NCI-H2196 (cell line): ENCODE data around the gene ASB7.
"Not testable (repeated sequence)": the region's sequence is repeated elsewhere in the genome, so short reads cannot be mapped to it uniquely, and the experiment has no call there.

Experiments used
- DNase-seq: peaks from one replicate; lab custom pipeline; 2025; ENCODE audit not compliant: unreplicated experiment; lab: John Stamatoyannopoulos, UW

The ASB7 gene

DNA sequence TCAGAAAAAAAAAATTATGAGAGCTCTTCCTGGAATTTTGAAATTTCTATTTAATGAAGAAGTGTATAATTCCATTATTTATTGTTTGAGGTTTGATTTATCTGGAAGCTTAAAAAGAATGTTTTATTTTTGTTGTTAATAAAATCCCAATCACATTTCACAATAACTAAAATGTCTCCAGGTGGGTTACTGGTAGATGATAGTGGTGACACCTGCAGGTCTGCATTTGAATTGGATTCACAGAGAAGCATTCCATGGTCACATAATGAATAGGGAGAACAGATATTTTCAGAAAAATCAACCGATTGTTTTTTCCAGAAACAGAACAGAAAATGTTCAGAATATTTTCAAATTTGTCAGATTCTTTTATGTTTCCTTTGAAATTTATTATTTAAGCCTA, 48.3 kb downstream of the ASB7 start:
- DNase-seq = no peak

DNA sequence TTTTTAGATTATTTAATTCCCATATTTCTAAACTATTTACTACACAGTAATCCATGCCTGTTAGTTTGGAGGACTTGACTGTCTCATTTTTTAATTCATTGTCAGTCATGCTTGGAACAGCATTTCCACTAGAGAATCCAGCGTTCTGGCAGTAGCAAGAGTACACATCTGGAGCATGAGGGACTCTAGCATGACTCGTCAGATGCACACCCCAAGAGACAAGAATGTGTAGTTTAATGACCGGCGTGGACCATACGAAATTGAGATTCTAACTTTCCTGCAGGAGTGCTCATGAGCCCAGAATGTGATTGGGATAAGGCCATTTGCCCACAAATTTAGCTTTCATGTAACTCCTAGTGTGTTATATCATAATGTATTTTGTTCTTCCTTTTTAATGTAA, 48.9 kb downstream of the ASB7 start:
- DNase-seq = no peak

DNA sequence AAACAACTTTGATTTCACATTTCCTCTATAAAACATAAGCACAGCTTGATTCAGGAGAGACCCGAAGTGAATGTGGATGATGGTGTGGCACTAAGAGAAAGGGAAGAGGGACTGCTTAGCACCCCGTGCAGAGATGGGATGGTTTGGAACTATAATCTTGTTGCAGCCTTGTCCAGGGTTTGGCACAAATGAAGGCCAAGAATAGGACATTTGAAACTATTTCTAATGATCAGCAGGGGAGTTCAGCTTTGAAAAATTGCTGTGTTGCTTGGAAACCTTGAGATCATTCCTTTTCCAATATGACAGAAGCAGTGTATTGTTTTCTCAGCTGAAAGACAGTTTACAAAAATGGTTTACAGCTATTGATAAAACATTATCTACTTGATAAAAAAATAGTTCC, 49.7 kb downstream of the ASB7 start:
- no peak for DNase-seq

DNA sequence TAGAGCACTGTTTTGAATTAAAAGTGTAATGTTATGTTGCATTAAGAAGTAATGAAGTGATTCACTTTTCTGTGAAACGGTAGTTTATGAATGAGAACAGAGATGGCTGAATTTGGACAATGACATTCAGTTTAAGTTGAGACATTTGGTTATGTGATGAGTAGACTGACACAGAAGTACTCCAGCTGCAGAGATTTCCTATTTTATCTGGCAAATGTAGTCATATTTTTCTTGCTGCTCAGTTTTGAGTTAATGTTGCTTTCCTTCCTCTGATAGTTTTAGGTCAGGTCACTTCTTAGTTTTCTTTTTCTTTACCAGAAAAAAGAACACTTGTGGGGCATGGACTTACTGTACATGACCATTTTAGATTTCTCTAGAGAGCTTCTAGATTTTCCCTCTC, 51.2 kb downstream of the ASB7 start:
- DNase-seq = no peak

DNA sequence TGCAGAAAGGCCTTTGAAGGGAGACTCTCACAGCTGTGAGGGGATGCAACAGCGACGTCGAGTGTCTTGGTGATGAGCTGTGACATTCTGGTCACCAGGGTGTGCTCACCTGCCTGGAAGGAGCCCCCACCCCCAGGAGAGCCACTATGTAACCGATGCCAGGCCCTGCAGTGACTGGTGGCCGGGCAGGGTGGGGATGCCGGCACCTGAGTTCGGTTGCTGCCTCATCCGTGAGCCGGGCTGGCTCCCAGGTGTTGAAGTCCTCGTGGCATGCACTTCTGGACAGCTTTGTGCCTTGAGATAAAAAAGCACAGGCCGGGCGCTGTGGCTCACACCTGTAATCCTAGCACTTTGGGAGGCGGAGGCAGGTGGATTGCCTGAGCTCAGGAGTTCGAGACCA, 56.5 kb downstream of the ASB7 start:
- DNase-seq = no peak

DNA sequence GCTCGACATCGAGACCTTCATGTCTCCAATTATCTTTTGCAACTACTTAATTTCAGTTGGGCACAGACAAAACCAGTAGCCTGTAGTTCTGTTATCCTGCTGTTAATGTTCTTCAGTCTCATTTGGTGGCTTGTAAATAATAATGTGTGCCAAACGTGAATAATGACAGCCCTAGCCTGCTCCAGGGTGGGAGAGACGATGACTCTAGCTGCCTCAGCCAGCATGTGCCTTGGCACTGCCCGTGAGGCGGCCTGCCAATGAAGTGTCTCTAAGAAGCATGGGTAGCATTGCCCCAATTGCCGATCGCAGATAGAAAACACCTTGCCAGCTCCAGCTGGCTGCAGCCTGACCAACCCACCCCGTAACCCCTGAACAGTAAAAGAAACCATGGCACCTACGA, 58.8 kb downstream of the ASB7 start:
- DNase-seq = no peak

DNA sequence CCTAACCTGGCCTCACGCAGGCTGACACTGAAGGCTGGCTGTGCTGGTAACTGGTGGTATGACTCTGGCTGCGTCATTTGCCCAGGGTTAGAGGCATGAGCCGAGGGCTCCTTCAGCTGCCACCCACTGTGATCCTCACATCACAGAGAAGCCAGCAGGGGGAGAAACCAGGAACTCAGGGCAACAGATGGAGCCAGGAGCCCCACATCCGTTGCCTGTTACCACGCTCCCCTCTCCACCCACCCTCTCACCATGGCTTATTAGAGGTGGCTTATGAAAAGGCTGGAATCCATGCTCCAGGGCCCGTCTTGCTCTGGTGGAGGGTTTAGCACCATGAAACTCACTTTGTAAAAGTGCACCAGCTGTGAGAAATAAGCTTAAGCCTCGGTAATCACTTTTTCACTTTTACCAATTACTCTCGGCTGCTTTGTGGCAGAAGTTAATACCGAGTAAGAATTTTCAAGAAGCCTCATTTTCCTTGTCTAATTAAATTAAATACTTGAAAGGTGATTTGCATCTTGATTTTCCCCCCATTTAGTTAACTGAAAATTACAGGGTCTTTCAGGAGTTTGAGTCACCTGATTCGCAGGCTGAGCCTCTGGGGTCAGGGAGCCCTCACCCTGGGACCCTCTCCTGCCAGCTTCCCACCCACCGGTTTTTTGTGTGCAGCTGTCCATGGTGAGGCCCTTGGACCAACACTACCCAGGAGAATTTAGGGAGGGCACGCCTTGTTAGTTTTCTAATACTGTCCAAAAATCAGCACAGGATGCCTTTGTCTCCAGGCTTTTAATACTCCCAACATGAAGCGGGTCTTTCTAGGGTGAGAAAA, 60.9 kb downstream of the ASB7 start:
- no peak for DNase-seq

DNA sequence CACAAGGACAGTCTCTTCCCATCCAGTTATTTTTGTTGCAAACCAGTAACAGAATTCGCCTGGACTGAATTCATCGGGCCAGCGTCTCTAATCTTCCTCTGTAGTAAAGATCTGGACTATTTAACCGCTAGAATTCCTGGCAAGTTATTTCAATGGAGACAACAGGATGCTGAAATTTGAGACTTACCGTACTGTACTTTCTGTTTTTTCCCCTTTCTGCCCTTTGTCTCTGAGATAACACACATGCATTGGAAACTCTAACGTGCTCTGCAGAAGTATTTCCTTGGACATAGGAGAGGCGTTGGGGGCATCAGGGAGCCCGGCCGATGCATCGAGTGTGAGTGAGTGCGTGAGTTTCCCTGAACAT, 61.5 kb downstream of the ASB7 start:
- no peak for DNase-seq

DNA sequence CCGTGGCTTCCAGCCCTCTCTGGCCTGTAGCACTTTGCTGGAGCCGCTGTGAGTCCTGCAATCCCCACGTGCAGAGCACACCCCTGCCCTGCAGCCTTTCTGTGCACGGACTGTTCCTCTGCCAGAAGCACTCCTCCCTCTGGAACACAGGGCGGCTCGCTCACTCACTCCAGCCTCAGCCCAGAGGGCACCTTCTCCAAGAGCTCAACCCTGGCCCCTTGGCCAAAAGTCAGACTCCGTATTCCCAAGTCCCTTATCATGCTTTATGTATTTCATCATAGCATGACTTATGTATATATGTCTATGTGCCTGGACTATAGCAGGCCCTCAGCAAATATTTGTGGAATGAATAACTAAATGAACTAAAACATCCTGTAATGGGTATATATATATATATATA, 63.2 kb downstream of the ASB7 start:
- no peak for DNase-seq

DNA sequence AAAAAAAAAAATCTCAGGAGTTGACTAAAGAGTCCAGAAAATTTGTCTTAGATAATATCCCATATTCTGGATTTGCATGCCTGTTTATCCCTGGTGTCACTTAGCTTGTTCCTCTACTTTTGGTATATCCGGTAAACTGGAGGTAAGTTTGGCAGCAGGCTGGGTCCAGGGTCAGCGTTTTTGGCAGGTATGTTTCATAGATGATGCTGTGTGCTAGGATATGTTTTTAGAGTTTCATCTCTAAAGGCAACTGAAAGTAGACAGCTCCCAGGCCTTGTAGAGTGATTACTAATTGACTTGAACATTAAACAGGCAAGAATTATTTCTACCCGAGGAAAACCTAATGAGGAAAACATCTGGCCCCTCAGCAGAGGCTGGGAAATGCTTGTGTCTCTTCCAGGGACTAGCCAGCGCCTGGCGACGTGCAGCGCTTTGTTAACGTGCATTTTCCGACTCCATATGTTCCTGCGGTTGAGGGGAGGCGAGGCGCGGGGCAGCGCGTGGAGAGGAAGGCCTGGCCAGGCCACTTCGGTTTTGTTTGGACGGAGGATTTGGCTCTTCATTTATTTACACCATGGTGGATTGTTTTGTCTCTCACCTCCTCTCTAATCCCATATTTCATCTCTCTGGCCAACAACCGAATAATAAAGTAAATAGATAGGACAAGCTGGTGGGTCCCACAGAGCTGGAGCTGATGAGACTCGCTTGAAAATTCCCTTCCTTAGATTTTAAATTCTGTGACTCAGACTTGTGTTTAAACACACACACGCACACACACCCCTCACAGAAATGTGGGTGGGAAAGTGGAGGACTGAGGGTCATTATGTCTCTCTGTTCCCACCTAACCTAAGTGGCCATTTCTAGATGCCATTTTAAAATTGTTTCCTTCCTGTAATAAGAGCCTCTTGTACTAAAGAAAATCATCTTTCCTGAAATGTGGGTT, 65.3 kb downstream of the ASB7 start:
- DNase-seq = no peak

DNA sequence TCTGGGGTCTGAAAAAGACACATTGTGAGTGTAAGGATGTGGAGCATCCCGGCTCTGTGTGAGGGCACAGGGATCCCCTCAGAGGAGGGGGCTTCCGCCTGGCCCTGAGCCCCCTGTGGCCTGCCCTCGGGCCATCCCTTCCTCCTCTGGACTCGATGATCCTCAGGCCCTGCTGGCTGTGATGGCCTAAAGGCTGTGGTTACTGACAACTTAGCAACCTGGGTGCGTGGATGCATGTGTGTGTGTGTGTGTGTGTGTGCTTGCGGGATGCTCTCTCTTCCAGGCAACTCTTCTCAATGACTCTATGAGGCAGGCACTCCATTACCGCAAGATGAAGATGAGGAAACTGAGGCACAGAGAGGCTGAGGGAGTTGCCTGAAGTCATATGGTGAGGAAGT, 66.0 kb downstream of the ASB7 start:
- DNase-seq = no peak

DNA sequence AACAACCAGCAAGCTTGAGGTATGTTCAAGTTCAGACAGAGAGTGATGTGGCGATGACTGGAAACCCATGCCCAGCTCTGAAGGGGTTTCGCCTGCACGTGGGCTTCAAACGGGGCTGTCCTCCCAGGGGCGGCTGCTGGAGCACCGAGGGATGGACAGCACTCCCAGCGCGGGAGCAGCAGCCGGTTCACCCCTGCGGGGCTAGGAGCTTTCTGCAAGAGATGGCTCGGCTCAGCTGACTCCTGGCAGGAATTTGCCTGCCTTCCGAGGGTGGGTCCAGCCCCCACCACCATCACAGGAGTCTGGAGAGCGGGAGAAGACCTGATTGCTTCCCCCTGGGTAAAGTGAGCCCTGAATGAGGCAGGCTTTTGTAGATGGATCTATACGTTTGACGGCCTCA, 66.9 kb downstream of the ASB7 start:
- no peak for DNase-seq

DNA sequence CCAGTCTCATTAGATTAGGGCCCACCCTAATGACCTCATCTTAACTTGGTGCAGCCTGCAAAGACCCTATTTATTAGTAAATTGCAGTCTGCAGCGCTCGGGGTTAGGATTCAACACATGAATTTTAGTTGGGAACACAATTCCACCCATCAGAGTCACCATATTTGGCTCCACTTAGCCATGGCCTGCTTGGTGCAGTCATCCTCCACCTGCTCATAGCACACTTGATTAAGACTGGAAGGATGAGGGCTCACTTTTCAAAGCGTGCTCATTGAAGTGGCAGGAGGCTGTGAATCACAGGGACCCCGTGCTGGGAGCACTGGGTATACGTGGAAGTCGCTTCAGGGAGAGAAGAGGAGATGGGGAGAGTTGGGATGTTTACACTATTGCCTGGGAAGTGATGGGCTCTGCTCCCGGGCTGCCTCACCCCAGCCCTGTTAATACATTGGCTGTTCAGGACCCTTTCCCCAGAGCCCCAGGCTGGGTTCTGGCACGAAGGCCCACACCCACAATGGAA, 68.2 kb downstream of the ASB7 start:
- DNase-seq = no peak

DNA sequence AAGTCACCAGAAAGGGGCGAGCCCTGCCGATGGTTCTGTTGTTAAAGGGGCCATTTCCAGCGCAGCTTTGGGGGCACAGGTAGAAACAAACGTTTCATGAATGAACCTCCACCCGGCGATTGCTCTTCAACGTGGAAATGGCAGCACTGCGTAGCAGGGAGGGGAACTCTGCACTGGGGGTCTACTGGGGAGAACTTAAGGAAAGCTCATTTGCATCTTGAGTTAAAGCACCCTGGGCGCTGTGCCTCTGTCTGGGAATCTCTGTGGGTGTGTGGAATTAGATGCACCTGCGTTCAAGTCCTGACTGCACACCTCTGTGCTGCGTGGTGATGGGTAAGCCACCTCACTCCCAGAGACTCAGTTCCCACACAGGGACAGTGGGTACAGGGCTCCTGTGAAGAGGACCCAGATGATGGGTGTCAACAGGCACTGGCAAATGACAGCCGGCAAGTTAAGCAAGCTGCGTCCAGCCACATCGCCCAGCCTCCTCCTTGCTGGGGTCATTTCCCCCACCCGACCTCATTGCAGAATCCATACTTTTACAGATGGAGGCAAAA, 68.8 kb downstream of the ASB7 start:
- no peak for DNase-seq

DNA sequence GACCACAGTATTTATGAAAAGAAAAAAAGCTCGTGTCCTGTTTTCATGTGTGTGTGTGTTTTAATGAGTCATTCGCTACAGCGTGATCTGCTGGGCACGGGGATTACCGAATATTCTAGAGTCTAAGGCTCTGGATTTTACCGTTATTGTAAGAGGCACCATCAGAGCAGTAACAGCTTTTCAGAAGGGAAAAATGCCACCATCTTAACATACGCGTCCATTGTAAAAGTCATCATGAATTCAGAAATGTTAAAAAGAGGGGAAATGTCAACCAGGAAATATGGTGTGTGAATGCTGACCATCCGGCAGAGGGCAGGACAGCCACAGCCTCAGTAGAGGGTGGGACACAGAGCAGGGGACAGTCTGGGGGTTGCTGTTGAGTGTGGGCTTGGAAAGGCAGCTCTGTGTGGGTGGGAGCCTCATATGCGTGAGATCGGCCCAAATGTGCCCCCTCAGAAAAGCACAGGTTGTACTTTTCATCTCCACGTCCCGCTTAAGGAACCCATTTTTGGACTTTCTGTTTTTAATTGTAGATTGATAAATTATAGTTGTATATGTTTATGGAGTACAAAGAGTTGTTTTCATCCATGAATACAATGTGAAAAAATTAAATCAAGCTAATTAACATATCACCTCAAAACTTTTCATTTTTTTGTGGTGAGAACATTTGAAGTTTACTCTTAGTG, 69.6 kb downstream of the ASB7 start:
- no peak for DNase-seq

DNA sequence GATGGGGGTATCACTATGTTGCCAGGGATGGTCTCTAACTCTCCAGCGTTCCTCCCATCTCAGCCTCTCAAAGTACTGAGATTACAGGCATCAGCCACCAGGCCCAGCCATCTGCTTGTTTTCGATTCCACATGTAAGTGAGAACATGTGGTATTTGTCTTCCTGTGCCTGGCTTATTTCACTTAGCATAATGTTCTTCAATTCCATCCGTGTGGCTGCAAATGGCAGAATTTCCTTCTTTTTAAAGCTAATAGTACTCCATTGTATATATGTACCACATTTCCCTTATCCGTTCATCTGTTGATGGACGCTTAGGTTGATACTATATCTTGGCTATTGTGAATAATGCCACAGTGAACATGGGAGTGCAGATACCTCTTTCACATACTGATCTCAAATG, 70.6 kb downstream of the ASB7 start:
- DNase-seq = no peak

DNA sequence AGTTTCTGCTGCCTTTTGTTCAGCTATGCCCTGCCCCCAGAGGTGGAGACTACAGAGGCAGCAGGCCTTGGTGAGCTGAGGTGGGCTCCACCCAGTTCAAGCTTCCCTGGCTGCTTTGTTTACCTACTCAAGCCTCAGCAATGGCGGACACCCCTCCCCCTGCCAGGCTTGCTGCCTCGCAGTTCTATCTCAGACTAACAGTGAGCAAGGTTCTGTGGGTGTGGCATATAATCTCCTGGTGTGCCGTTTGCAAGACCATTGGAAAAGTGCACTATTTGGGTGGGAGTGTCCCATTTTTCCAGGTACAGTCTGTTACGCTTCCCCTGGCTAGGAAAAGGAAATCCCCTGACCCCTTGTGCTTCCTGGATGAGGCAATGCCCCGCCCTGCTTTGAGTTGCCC, 76.8 kb downstream of the ASB7 start:
- DNase-seq = not testable (repeated sequence)

DNA sequence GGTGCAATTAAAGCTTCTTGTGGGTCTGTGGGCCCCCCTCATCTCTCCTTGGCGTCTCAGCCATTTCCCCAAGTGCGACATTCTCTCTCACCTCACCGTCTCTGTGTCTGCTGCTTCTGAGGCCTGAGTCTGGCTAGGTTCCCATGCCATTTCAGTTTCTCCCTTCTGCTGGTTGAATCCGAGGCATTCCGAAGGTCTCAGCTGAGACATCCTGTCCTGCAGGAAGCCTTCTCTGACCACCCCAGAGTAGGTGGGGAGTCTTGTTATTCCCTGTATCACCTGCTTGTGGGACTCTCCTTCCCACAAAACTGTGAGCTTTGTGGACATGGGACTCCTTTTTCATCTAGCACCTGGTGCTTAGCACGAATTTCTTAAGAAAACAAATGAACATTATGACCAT, 78.3 kb downstream of the ASB7 start:
- no peak for DNase-seq

DNA sequence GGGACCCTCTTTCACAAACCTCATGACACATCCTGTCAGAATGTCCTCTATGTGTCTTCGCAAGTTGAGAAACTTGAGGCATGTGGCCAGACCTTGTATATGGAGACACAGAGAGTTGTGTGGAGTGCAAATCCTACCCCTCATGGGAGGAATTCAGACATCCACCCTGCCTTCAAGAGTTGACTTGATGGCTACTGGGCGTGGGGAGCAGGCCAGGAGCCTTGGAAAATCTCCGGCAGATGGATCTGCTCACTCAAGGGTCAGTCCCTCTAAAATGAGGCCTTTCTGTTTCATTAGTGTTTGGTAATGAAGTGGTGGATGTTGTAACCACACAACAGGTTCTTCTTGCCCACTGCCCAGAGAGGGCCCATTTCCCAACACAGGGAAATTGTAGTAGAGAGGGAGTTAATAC, 79.0 kb downstream of the ASB7 start:
- no peak for DNase-seq

DNA sequence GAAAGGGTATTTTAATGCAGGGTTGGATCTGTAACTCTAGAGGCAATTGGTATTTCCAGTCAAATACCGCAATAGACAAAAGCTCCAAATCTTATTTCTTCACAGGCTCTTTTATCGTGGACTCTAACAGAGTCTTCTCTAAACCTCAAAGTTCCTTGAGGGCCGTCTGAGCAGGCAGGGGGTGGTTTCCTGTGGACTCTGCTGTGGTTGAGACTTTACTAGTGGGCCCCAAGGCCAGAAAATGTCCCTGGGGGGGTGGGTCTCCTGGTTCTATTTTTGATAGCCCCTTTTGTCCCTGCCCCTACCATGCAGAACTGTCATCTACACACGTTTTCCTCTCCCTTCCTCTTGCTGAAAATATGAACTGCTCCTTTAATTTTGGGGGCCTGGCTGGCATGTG, 80.1 kb downstream of the ASB7 start:
- DNase-seq = no peak

DNA sequence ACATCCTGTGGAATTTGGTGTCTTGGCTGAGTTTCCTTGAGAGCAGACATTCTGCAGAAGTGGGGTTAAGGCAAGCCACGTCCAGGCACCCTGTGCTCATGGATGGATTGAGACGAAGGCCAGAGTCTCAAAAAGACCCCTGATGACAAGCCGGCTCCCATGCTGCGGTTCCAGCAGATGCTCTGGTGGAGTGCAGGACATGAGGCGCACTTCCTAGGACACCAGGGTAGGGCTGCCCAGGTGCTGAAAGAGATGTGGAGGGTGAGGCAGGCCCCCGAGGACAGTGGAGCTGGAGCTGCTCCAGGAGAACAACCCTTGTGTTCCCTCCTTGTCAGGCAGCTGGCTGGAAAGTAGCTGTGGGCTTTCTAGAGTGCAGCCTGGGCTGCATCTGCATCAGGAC, 81.0 kb downstream of the ASB7 start:
- DNase-seq = no peak
